LHCN-M2 (cell line): ENCODE data around the gene OIP5. TPM values are rescaled to one million over a fixed set of nuclear protein-coding genes. Genes with fewer than 3 reads are reported as not detected.
"Not testable (repeated sequence)": the region's sequence is repeated elsewhere in the genome, so short reads cannot be mapped to it uniquely, and the experiment has no call there.

Experiments used
- DNase-seq: peaks from one replicate; pipeline ENCODE4 v3.0.0-alpha.2; 2012; ENCODE audit warnings: low read depth
- total RNA-seq: library from RNA; depleted of rRNA; stranded (reverse); fragments of >200 nt; gene quantifications from 2 replicates; pipeline ENCODE4 v1.2.3, GENCODE V29; 2014; rRNA removed

The OIP5 gene
- total RNA-seq, 1 experiment from 2014 or later = 19.5 TPM

GRCh38 chr15:41260924-41261323 is 71.5 kb downstream of the OIP5 start:
- not testable (repeated sequence) for DNase-seq

- DNase-seq = no peak
Measured at GRCh38 chr15:41259546-41260189, 72.7 kb downstream of the OIP5 start.

Other genes with a start within 250 kb of the OIP5 start
- 16.7 and 17.1 TPM in 2 replicates for gene INO80, start 216.3 kb downstream of the OIP5 start, total RNA-seq
- not detected in 2 replicates for gene EXD1, start 101.8 kb downstream of the OIP5 start, total RNA-seq
- 67.2 and 85.6 TPM in 2 replicates for gene CHP1, start 101.3 kb downstream of the OIP5 start, total RNA-seq
- gene NUSAP1, start 290 bp upstream of the OIP5 start, total RNA-seq = 161 and 169 TPM in 2 replicates
- 26.6 and 35.5 TPM in 2 replicates for gene NDUFAF1, start 69.9 kb upstream of the OIP5 start, total RNA-seq
- 23.8 and 34.6 TPM in 2 replicates for gene RTF1, start 84.5 kb upstream of the OIP5 start, total RNA-seq
- 12.5 and 14.2 TPM in 2 replicates for gene ITPKA, start 161.3 kb upstream of the OIP5 start, total RNA-seq
- 2.5 and 2.8 TPM in 2 replicates for gene LTK, start 181.2 kb upstream of the OIP5 start, total RNA-seq
- gene RPAP1, start 211.7 kb upstream of the OIP5 start, total RNA-seq = 16.2 and 19.7 TPM in 2 replicates
- gene TYRO3, start 226.6 kb upstream of the OIP5 start, total RNA-seq = 8.6 and 9.2 TPM in 2 replicates